ENCODE data around the gene ASTL. TPM values are rescaled to one million over a fixed set of nuclear protein-coding genes. Genes with fewer than 3 reads are reported as not detected.

Gene ASTL
- total and polyA plus RNA-seq, 5 donors: not detected

- DNase-seq (no peak), ATAC-seq (no peak)
- no peak overlapping the region for H3K4me3 ChIP-seq (ENCODE audit: low read length)
- intact Hi-C loops (cut with DNase I): loop anchor here in 1 of 4 donors (5.0 kb wide), 1 partner anchor 44 kb away; the partner anchor contains the start of gene ADRA2B
- H3K27me3 ChIP-seq (ENCODE audit: control insufficient read depth, insufficient read depth): no peaks in the 10 kb centered on the region
- WGBS: 74% methylated on average over 7 of the region's 7 CpGs
- no peak overlapping the region for H3K27ac ChIP-seq (ENCODE audit: low read length)
- no peaks in the 10 kb centered on the region for H3K4me1 ChIP-seq (ENCODE audit: control insufficient read depth, insufficient read depth, low read length)
- no peaks in the 10 kb centered on the region for H3K9me3 ChIP-seq (ENCODE audit: control insufficient read depth, low read length)
Measured at GRCh38 chr2:96073170-96073775, 65.0 kb downstream of the ASTL start.

Other genes starting within 250 kb of the ASTL start
- 10 to 100 TPM; 10.2 to 11.2 (median 10.6) TPM for gene ANKRD36C, start 146.7 kb downstream of the ASTL start, total RNA-seq
- 3.1 TPM for gene ANKRD36C, start 146.7 kb downstream of the ASTL start, polyA plus RNA-seq
- gene GPAT2, start 103.6 kb downstream of the ASTL start, total RNA-seq: 1 to 10 TPM; 1.7 to 3.1 (median 2.0) TPM
- 1.1 TPM for gene GPAT2, start 103.6 kb downstream of the ASTL start, polyA plus RNA-seq
- gene ADRA2B, start 21.9 kb downstream of the ASTL start, total RNA-seq: under 1 TPM; 0.11 to 0.91 (median 0.66) TPM
- 2.2 TPM for gene ADRA2B, start 21.9 kb downstream of the ASTL start, polyA plus RNA-seq
- gene DUSP2, start 6.9 kb upstream of the ASTL start, total RNA-seq: 1 to 10 TPM; 1.2 to 2.6 (median 1.4) TPM
- gene DUSP2, start 6.9 kb upstream of the ASTL start, polyA plus RNA-seq: 2.2 TPM
- 100 to 1,000 TPM; 142 to 184 (median 156) TPM for gene STARD7, start 70.3 kb upstream of the ASTL start, total RNA-seq
- 61.9 TPM for gene STARD7, start 70.3 kb upstream of the ASTL start, polyA plus RNA-seq
- 10 to 100 TPM; 77.8 to 90.0 (median 84.8) TPM for gene TMEM127, start 127.5 kb upstream of the ASTL start, total RNA-seq
- gene TMEM127, start 127.5 kb upstream of the ASTL start, polyA plus RNA-seq: 37.0 TPM
- 10 to 100 TPM; 52.2 to 60.5 (median 56.0) TPM for gene CIAO1, start 127.7 kb upstream of the ASTL start, total RNA-seq
- 30.3 TPM for gene CIAO1, start 127.7 kb upstream of the ASTL start, polyA plus RNA-seq
- 10 to 100 TPM; 57.8 to 63.8 (median 60.4) TPM for gene SNRNP200, start 167.0 kb upstream of the ASTL start, total RNA-seq
- gene SNRNP200, start 167.0 kb upstream of the ASTL start, polyA plus RNA-seq: 41.1 TPM
- 1 to 10 TPM in 1 of 4 donors, under 1 TPM in 3; 0.67 to 1.5 (median 0.75) TPM for gene ITPRIPL1, start 186.8 kb upstream of the ASTL start, total RNA-seq
- gene ITPRIPL1, start 186.8 kb upstream of the ASTL start, polyA plus RNA-seq: 0.50 TPM
- 1 to 10 TPM in 2 of 4 donors, under 1 TPM in 2; 0.36 to 1.1 (median 0.85) TPM for gene NCAPH, start 197.3 kb upstream of the ASTL start, total RNA-seq
- gene NCAPH, start 197.3 kb upstream of the ASTL start, polyA plus RNA-seq: 0.18 TPM

All from right cardiac atrium (tissue), 5 donors.